Islet precursor cell (in vitro differentiated cells): ENCODE measurements around the gene ESRRA.
A peak's percentile ranks its signal among the peaks of the same experiment; 100 is the strongest.

Experiments
- DNase-seq: peaks from one replicate; pipeline ENCODE4 v3.0.0-alpha.2; 2018

Gene ESRRA

GRCh38 chr11:64305075-64305690, at the start of gene ESRRA:
Gene ESRRA, plus strand, starts transcription at chr11:64305524. Its CDS starts 1,656 bp downstream, at chr11:64307180.
- DNase-seq = peak; percentile 100

GRCh38 chr11:64256300-64256699, 49.0 kb upstream of the ESRRA start:
- DNase-seq = no peak

- no peak for DNase-seq
Observed at GRCh38 chr11:64258356-64258755, 47.0 kb upstream of the ESRRA start.

GRCh38 chr11:64258946-64259532, 46.3 kb upstream of the ESRRA start:
- DNase-seq = no peak

- no peak for DNase-seq
Observed at GRCh38 chr11:64259533-64260067, 45.7 kb upstream of the ESRRA start.

GRCh38 chr11:64260147-64260708, 45.1 kb upstream of the ESRRA start:
- no peak for DNase-seq

- DNase-seq = no peak
Observed at GRCh38 chr11:64261556-64262080, 43.7 kb upstream of the ESRRA start.

- DNase-seq = no peak
Observed at GRCh38 chr11:64262271-64263002, 42.9 kb upstream of the ESRRA start.

GRCh38 chr11:64263021-64263946, 42.0 kb upstream of the ESRRA start:
- peak; percentile 93 for DNase-seq

GRCh38 chr11:64263947-64264317, 41.4 kb upstream of the ESRRA start:
- no peak for DNase-seq

GRCh38 chr11:64264371-64264852, 40.9 kb upstream of the ESRRA start:
- DNase-seq = peak; percentile 77

GRCh38 chr11:64265176-64266160, 39.9 kb upstream of the ESRRA start:
- no peak for DNase-seq

- DNase-seq = no peak
Observed at GRCh38 chr11:64266339-64266738, 39.0 kb upstream of the ESRRA start.

GRCh38 chr11:64267207-64267945, 37.9 kb upstream of the ESRRA start:
- DNase-seq = no peak

- DNase-seq = peak; percentile 85
Observed at GRCh38 chr11:64268025-64268892, 37.1 kb upstream of the ESRRA start.

- peak; percentile 86 for DNase-seq
Observed at GRCh38 chr11:64268893-64269539, 36.3 kb upstream of the ESRRA start.

- peak; percentile 100 for DNase-seq
Observed at GRCh38 chr11:64269540-64270220, 35.6 kb upstream of the ESRRA start.
